K562 (cell line): Measurements from ENCODE around the gene ZNF774. TPM values are rescaled to one million over a fixed set of nuclear protein-coding genes. Genes with fewer than 3 reads are reported as not detected.

Source experiments
- ATF1 ChIP-seq, 2 experiments: fragments of 450-650 bp in 1 of 2; IDR thresholded peaks; 2 replicates each; pipeline ENCODE4 v1.6.1; 2016; ENCODE audit warnings: missing compliant biosample characterization in 1 of 2, missing genetic modification characterization in 1 of 2
- ETV5 ChIP-seq: sonication (generic); formaldehyde crosslinking; IDR thresholded peaks from 2 replicates; pipeline ENCODE4 v1.4.0; 2020; ENCODE audit warnings: low read depth, mild to moderate bottlenecking, missing genetic modification reagents
- HDAC2 ChIP-seq: fragments of 450-650 bp; IDR thresholded peaks from 2 replicates; pipeline ENCODE4 v1.6.1; 2016; ENCODE audit warnings: mild to moderate bottlenecking
- HMGXB4 ChIP-seq: sonication (generic); formaldehyde crosslinking; IDR thresholded peaks from 2 replicates; pipeline ENCODE4 v1.8.1; 2023; ENCODE audit warnings: mild to moderate bottlenecking, missing genetic modification reagents
- KAT7 ChIP-seq: sonication (generic); formaldehyde crosslinking; IDR thresholded peaks from 2 replicates; pipeline ENCODE4 v1.8.0; 2022; ENCODE audit warnings: missing genetic modification reagents, mild to moderate bottlenecking, borderline replicate concordance
- MEF2A ChIP-seq: IDR thresholded peaks from 2 replicates; pipeline ENCODE4 v1.6.1; 2011; ENCODE audit warnings: low read depth, mild to moderate bottlenecking, low read length, moderate library complexity; ENCODE audit not compliant: control insufficient read depth
- MXI1 ChIP-seq: IDR thresholded peaks from 2 replicates; pipeline ENCODE4 v1.6.1; 2011; ENCODE audit warnings: low read depth, mild to moderate bottlenecking, improper control_type of control experiment, low read length
- NEUROD1 ChIP-seq: fragments of 150-350 bp; IDR thresholded peaks from 2 replicates; pipeline ENCODE4 v1.6.1; 2014; ENCODE audit warnings: borderline replicate concordance, low read length, low read depth; ENCODE audit not compliant: partially characterized antibody
- NFIC ChIP-seq: fragments of 450-650 bp; IDR thresholded peaks from 2 replicates; pipeline ENCODE4 v1.6.1; 2017; ENCODE audit warnings: mild to moderate bottlenecking, inconsistent platforms
- NR3C1 ChIP-seq: sonication (generic); formaldehyde crosslinking; IDR thresholded peaks from 2 replicates; pipeline ENCODE4 v1.8.1; 2022; ENCODE audit warnings: missing genetic modification reagents
- POLR2A ChIP-seq: fragments of 450-650 bp; conservative IDR thresholded peaks from 2 replicates; pipeline ENCODE4 v1.6.1; 2016
- RB1 ChIP-seq: fragments of 450-650 bp; IDR thresholded peaks from 2 replicates; pipeline ENCODE4 v1.6.1; 2017; ENCODE audit warnings: low read depth, mild to moderate bottlenecking
- RBFOX2 ChIP-seq: fragments of 200-400 bp; formaldehyde crosslinking; IDR thresholded peaks from 2 replicates; pipeline ENCODE4 v1.6.1; 2017; ENCODE audit warnings: low read depth, mild to moderate bottlenecking, low read length, moderate library complexity
- RBM25 ChIP-seq: fragments of 200-400 bp; formaldehyde crosslinking; IDR thresholded peaks from 2 replicates; pipeline ENCODE4 v1.6.1; 2018; ENCODE audit warnings: low read length, low read depth, moderate library complexity; ENCODE audit not compliant: severe bottlenecking
- RNF219 ChIP-seq: fragments of 250-450 bp; sonication (Bioruptor Pico); IDR thresholded peaks from 2 replicates; pipeline ENCODE4 v1.5.0; 2022; ENCODE audit warnings: mild to moderate bottlenecking
- SAP30 ChIP-seq: fragments of 200-600 bp; sonication (generic); IDR thresholded peaks from 2 replicates; pipeline ENCODE4 v1.6.1; 2012; ENCODE audit warnings: borderline replicate concordance, low read depth, mild to moderate bottlenecking, moderate library complexity, low read length, control low read depth, inconsistent platforms; ENCODE audit not compliant: insufficient read depth, poor library complexity, severe bottlenecking
- SMAD4 ChIP-seq: fragments of 250-450 bp; sonication (Bioruptor Pico); conservative IDR thresholded peaks from 2 replicates; pipeline ENCODE4 v1.8.0; 2021; ENCODE audit warnings: inconsistent platforms, mild to moderate bottlenecking, moderate library complexity
- SUPT5H ChIP-seq: fragments of 450-650 bp; IDR thresholded peaks from 2 replicates; pipeline ENCODE4 v1.6.1; 2016
- THRA ChIP-seq: fragments of 450-650 bp; IDR thresholded peaks from 2 replicates; pipeline ENCODE4 v1.6.1; 2017; ENCODE audit warnings: mild to moderate bottlenecking, moderate library complexity
- ZNF511 ChIP-seq: sonication (generic); formaldehyde crosslinking; IDR thresholded peaks from 2 replicates; pipeline ENCODE4 v1.8.0; 2022; ENCODE audit warnings: mild to moderate bottlenecking, missing genetic modification reagents
- polyA plus RNA-seq, 8 experiments: library from polyadenylated mRNA; depleted of rRNA in 4 of 8; stranded (reverse) in 5 of 8; unstranded in 3 of 8; fragments of >200 nt; fragmentation: Nextera tagmentation in 2 of 8; fragmentation: Illumina TruSeq in 1 of 8; extraction: Ambion mirVana in 2 of 8; extraction: Trizol in 1 of 8; gene quantifications; 2 replicates each; pipeline versions ENCODE4 v1.2.1 to v1.2.3, GENCODE V29; 2011 to 2014; ENCODE audit warnings: inconsistent platforms in 1 of 8, missing spikeins in 1 of 8
- total RNA-seq, 7 experiments: library from RNA; depleted of rRNA in 6 of 7; stranded (reverse); fragments of >200 nt in 6 of 7; fragmentation: Illumina TruSeq in 2 of 7; extraction: Trizol in 2 of 7; gene quantifications; 2 replicates each; pipeline versions ENCODE4 v1.2.1 to v1.2.3, GENCODE V29; 2011 to 2021; ENCODE audit warnings: low replicate concordance in 1 of 7

ZNF774 gene
- total and polyA plus RNA-seq, 9 of the 15 experiments (the other 6 are each of a cell fraction or from before 2014, with no cell fraction given): 0.32 to 2.0 (median 1.2) TPM

- no peak for TF ChIP-seq RNF219 (CRISPR knock-in tag)
- TF ChIP-seq ZNF511 (CRISPR knock-in tag): no peak; the same call in 1 of the 2 replicates
- no peak for TF ChIP-seq SAP30
- peak; percentile 64 for TF ChIP-seq SUPT5H
- no peak for TF ChIP-seq NR3C1
- 0 out of 2 replicates have a peak, but pooled peaks have one; percentile 3 for TF ChIP-seq RB1
- TF ChIP-seq HDAC2: peak; percentile 52; the same call in 1 of the 2 replicates
- 0 out of 2 replicates have a peak, but pooled peaks have one; percentile 36 for TF ChIP-seq HMGXB4 (CRISPR knock-in tag)
- TF ChIP-seq MXI1: 0 out of 2 replicates have a peak, but pooled peaks have one; percentile 26
- TF ChIP-seq ATF1 (CRISPR knock-in tag; IDR thresholded peaks at IDR 0.05): no peak
- peak; percentile 49 for TF ChIP-seq ATF1 (tag; IDR thresholded peaks at IDR 0.05)
- TF ChIP-seq MEF2A: peak; percentile 64; the same call in 1 of the 2 replicates
- 0 out of 2 replicates have a peak, but pooled peaks have one; percentile 77 for TF ChIP-seq KAT7 (CRISPR knock-in tag)
- no peak for TF ChIP-seq SMAD4 (CRISPR knock-in tag)
- TF ChIP-seq POLR2A: peak; percentile 79
- peak; percentile 81 for TF ChIP-seq RBFOX2
- peak; percentile 89 for TF ChIP-seq NEUROD1
- peak; percentile 93 for TF ChIP-seq RBM25
- no peak for TF ChIP-seq THRA
- peak; percentile 24; the same call in 1 of the 2 replicates for TF ChIP-seq NFIC
- TF ChIP-seq ETV5: peak; percentile 70
Observed at GRCh38 chr15:90352107-90352893, at the start of gene ZNF774 (continued).
